ENCODE data around the gene GALT.

GALT gene

DNA sequence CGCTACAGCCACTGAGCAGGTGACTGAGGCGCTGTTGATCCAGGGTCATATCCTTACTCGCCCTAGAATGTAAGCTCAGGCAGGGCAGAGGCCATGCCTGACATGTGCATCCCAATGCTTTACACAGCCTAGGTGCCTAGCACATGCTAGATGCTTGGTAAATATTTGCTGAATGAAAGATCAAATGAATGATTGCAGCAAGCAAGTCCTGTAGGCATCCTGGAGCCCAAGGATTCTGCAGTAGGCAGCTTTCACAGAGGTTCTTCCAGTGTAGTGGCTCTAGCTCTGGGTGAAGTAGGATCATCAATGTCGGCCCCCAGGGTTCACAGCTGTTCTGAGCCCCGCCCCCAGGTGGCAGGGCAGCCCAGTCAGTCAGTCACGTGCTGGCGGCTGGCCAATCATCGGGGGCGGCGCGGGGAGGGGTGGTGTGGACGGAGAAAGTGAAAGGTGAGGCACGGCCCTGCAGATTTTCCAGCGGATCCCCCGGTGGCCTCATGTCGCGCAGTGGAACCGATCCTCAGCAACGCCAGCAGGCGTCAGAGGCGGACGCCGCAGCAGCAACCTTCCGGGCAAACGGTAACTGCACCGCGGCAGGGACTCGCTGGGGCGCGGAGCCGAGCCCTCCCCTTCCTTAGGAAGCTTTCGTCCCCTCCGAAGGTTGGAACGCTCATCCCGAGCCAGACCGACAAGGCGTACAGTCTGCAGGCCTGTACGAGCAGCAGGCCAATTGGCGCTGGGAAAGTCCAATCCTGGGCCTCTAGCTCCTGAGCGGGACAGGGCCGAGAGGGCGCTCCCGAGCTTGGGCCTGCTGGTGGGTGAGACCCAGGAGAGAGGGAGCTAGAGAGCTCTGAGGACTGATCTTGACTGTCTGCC lies at the start of gene GALT:
Gene GALT (plus strand): TSS at position 465 of the 873 bp plus-strand sequence. CDS start 30 bp downstream, at position 495.
- Histone ChIP-seq H3K27ac (ENCODE audit: low read depth, low read length) (peak within 1 kb of the TSS; percentile 88), H3K27me3 (ENCODE audit: control insufficient read depth in 1 of 2, insufficient read depth in 2 of 2, low read length in 2 of 2) (no peaks in the 10 kb centered on the region), H3K36me3 (ENCODE audit: control insufficient read depth in 1 of 2, insufficient read depth in 2 of 2, low read length in 2 of 2) (peaks cover 17 to 28% of the 10 kb centered on the region in 2 donors), H3K4me1 (ENCODE audit: control insufficient read depth in 1 of 2, insufficient read depth in 2 of 2, low read length in 2 of 2) (peaks cover 33 to 45% of the 10 kb centered on the region in 2 donors), H3K9me3 (ENCODE audit: control insufficient read depth in 1 of 2, low read length in 2 of 2) (no peaks in the 10 kb centered on the region), H3K4me3 (ENCODE audit: low read depth in 1 of 2, low read length in 2 of 2) (peak within 1 kb of the TSS; percentile 97 to 99), H3K9ac (ENCODE audit: low read depth in 1 of 2, low read length in 2 of 2) (peak within 1 kb of the TSS; percentile 95 to 100)

DNA sequence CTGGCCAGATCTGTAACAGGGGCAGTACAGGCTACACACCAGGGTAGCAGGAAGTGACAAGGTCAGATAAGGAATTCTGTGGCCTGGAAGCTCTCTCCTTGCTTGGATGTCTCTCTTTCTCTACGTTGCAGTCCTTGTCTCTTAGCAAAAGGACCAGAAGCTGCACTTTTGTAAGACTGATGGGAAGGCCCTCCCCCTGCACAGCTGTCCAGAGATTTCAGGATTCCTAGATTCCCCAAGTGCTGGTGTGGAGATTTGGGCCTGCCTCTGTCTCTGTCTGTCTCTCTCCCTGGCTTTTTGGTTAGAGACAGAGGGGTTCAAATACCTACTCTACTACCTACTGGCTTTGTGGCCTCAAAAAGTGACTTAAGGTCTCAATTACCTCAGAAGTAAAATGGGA lies 46.9 kb upstream of the GALT start:
- Histone ChIP-seq H3K9ac (ENCODE audit: low read depth in 1 of 2, low read length in 2 of 2) (no peak overlapping the region), H3K4me3 (ENCODE audit: low read depth in 1 of 2, low read length in 2 of 2) (no peak overlapping the region), H3K36me3 (ENCODE audit: control insufficient read depth in 1 of 2, insufficient read depth in 2 of 2, low read length in 2 of 2) (no peaks in the 10 kb centered on the region), H3K27ac (ENCODE audit: low read depth, low read length) (no peak overlapping the region), H3K9me3 (ENCODE audit: control insufficient read depth in 1 of 2, low read length in 2 of 2) (no peaks in the 10 kb centered on the region), H3K4me1 (ENCODE audit: control insufficient read depth in 1 of 2, insufficient read depth in 2 of 2, low read length in 2 of 2) (no peaks in the 10 kb centered on the region), H3K27me3 (ENCODE audit: control insufficient read depth in 1 of 2, insufficient read depth in 2 of 2, low read length in 2 of 2) (no peaks in the 10 kb centered on the region)

DNA sequence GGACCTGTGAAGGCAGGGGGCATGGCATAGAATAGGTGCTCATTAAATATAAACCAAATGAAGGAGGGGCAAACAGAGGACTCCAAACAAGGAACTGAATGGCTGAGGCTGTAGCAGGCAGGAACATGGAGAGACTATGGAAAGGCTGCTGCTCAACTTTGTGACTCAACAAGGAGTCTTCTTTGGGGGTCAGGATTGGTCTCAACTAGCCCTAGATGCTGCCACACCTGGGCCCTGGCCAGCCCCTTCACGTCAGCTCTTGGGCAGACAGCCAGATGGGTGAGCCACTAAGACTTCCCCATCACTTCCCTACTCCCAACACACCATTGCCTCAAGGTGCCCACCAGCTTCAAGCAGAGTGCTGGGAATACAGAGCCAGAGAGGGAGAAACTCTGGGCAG lies 45.6 kb upstream of the GALT start:
- H3K9ac ChIP-seq (ENCODE audit: low read depth in 1 of 2, low read length in 2 of 2), result no peak overlapping the region
- H3K27me3 ChIP-seq (ENCODE audit: control insufficient read depth in 1 of 2, insufficient read depth in 2 of 2, low read length in 2 of 2), result no peaks in the 10 kb centered on the region
- no peak overlapping the region for H3K27ac ChIP-seq (ENCODE audit: low read depth, low read length)

DNA sequence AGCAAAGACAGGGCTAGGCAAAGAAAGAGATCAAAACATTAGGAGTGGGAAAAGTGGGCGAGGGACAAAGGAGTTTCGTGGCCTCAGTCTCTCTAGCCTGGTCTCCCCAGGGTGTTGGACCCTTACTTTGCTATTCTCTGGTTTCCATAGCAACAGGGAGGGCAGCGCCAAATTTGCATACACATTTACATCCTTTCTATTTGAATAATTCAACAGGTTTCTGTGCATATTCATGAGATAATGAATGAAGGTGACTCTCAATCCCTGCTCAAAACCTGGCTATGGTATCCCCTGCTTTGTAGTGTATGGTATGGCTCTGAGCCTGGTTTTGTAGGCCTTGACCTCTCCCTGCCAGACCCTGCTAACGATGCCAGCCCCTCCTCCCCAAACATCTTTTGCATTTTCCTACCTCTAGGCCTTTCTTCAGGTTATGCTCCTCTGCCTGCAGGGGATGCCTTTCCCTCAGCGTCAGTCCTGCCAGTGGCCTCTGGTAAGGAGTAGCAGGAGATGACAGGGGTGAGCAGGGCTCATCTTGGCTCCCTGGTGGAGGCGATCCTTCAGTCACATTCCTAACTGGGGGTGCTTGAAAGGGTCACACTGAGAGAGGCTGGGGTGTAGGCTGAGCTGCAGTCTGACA lies 44.4 kb upstream of the GALT start:
- Histone ChIP-seq H3K9ac (ENCODE audit: low read depth in 1 of 2, low read length in 2 of 2) (no peak overlapping the region), H3K9me3 (ENCODE audit: control insufficient read depth in 1 of 2, low read length in 2 of 2) (no peaks in the 10 kb centered on the region), H3K4me1 (ENCODE audit: control insufficient read depth in 1 of 2, insufficient read depth in 2 of 2, low read length in 2 of 2) (peaks cover 2 to 6% of the 10 kb centered on the region in 2 donors), H3K4me3 (ENCODE audit: low read depth in 1 of 2, low read length in 2 of 2) (no peak overlapping the region), H3K36me3 (ENCODE audit: control insufficient read depth in 1 of 2, insufficient read depth in 2 of 2, low read length in 2 of 2) (no peaks in the 10 kb centered on the region), H3K27me3 (ENCODE audit: control insufficient read depth in 1 of 2, insufficient read depth in 2 of 2, low read length in 2 of 2) (no peaks in the 10 kb centered on the region), H3K27ac (ENCODE audit: low read depth, low read length) (no peak overlapping the region)

More for the DNA sequence above, 45.6 kb upstream of the GALT start:
- Histone ChIP-seq H3K9me3 (ENCODE audit: control insufficient read depth in 1 of 2, low read length in 2 of 2) (no peaks in the 10 kb centered on the region), H3K4me1 (ENCODE audit: control insufficient read depth in 1 of 2, insufficient read depth in 2 of 2, low read length in 2 of 2) (no peaks in the 10 kb centered on the region), H3K36me3 (ENCODE audit: control insufficient read depth in 1 of 2, insufficient read depth in 2 of 2, low read length in 2 of 2) (no peaks in the 10 kb centered on the region), H3K4me3 (ENCODE audit: low read depth in 1 of 2, low read length in 2 of 2) (no peak overlapping the region)

DNA sequence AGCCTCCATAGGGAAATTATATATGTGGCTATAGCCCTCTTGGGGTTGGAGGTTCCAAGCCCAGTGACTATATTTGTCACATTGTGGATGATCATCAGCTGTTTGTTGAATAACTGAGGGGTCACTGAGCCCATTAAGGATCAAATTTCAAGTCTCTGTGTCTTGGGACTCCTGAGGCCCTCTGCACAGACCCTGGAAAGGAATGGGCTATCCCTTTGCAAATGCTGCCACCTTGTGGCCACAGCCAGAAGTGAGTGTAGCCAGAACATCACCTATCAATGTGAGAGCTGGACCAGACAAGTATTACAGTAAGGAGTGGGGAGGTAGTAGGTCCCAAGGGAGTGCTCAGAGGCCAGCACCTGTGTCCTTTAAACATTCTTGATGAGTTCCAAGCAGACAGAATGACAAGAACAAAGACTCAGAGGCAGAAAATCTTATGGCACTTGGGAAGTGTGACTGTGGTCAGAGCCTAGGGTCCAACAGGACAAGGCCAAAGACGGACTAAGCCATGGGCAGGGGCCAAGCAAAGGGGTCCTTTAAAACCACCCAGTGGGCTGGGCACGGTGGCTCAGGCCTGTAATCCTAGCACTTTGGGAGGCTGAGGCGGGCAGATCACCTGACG lies 42.8 kb upstream of the GALT start:
- H3K9me3 ChIP-seq (ENCODE audit: control insufficient read depth in 1 of 2, low read length in 2 of 2), result no peaks in the 10 kb centered on the region
- H3K4me1 ChIP-seq (ENCODE audit: control insufficient read depth in 1 of 2, insufficient read depth in 2 of 2, low read length in 2 of 2), result peaks cover 6 to 11% of the 10 kb centered on the region in 2 donors
- H3K9ac ChIP-seq (ENCODE audit: low read depth in 1 of 2, low read length in 2 of 2), result no peak overlapping the region
- H3K27me3 ChIP-seq (ENCODE audit: control insufficient read depth in 1 of 2, insufficient read depth in 2 of 2, low read length in 2 of 2), result no peaks in the 10 kb centered on the region
- no peak overlapping the region for H3K4me3 ChIP-seq (ENCODE audit: low read depth in 1 of 2, low read length in 2 of 2)
- H3K27ac ChIP-seq (ENCODE audit: low read depth, low read length), result no peak overlapping the region
- no peaks in the 10 kb centered on the region for H3K36me3 ChIP-seq (ENCODE audit: control insufficient read depth in 1 of 2, insufficient read depth in 2 of 2, low read length in 2 of 2)

DNA sequence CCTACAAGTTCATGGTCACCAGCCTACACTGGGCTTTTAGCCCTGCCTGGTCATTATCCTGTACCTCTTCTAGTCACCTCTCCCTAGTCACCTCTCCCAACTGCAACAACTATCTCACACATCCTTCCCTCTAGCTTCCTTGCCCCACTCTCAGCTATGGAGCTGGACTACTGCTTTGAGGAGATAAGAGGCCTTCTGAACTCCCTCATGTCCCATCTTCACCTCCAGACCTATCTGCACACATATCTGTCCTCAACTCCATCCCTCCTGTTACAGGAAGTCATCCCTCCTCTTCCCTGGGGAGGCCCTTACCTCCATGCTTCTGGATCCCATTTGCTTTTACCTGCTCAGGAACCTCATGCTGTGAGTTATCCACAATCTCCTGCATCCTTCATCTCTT lies 40.3 kb upstream of the GALT start:
- Histone ChIP-seq H3K9ac (ENCODE audit: low read depth in 1 of 2, low read length in 2 of 2) (no peak overlapping the region), H3K27ac (ENCODE audit: low read depth, low read length) (no peak overlapping the region), H3K36me3 (ENCODE audit: control insufficient read depth in 1 of 2, insufficient read depth in 2 of 2, low read length in 2 of 2) (no peaks in the 10 kb centered on the region), H3K4me3 (ENCODE audit: low read depth in 1 of 2, low read length in 2 of 2) (no peak overlapping the region), H3K4me1 (ENCODE audit: control insufficient read depth in 1 of 2, insufficient read depth in 2 of 2, low read length in 2 of 2) (peaks cover 18 to 20% of the 10 kb centered on the region in 2 donors), H3K27me3 (ENCODE audit: control insufficient read depth in 1 of 2, insufficient read depth in 2 of 2, low read length in 2 of 2) (no peaks in the 10 kb centered on the region), H3K9me3 (ENCODE audit: control insufficient read depth in 1 of 2, low read length in 2 of 2) (no peaks in the 10 kb centered on the region)

DNA sequence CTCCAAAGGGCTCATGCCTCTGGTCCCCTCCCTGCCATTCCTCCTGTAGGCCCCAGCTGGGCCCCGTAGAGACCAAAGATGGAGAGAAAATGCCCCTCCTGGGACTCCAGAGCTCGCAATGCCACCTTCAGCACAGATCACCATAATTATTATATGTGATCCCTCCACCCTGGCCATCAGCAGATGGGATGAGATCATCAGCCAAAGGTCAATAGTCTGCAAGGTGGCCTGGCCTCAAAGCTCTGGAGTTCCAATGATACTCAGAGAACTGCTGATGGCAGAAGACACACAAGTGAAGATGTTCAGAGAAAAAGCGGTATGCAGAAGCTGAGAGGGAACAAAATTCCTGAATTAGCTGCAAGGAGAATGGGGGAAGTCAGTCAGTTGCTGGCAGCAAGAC lies 39.6 kb upstream of the GALT start:
- H3K36me3 ChIP-seq (ENCODE audit: control insufficient read depth in 1 of 2, insufficient read depth in 2 of 2, low read length in 2 of 2), result no peaks in the 10 kb centered on the region
- no peaks in the 10 kb centered on the region for H3K27me3 ChIP-seq (ENCODE audit: control insufficient read depth in 1 of 2, insufficient read depth in 2 of 2, low read length in 2 of 2)
- H3K9ac ChIP-seq (ENCODE audit: low read depth in 1 of 2, low read length in 2 of 2), result no peak overlapping the region
- H3K4me3 ChIP-seq (ENCODE audit: low read depth in 1 of 2, low read length in 2 of 2), result no peak overlapping the region
- no peaks in the 10 kb centered on the region for H3K9me3 ChIP-seq (ENCODE audit: control insufficient read depth in 1 of 2, low read length in 2 of 2)
- H3K4me1 ChIP-seq (ENCODE audit: control insufficient read depth in 1 of 2, insufficient read depth in 2 of 2, low read length in 2 of 2), result peaks cover 22 to 24% of the 10 kb centered on the region in 2 donors
- H3K27ac ChIP-seq (ENCODE audit: low read depth, low read length), result no peak overlapping the region

DNA sequence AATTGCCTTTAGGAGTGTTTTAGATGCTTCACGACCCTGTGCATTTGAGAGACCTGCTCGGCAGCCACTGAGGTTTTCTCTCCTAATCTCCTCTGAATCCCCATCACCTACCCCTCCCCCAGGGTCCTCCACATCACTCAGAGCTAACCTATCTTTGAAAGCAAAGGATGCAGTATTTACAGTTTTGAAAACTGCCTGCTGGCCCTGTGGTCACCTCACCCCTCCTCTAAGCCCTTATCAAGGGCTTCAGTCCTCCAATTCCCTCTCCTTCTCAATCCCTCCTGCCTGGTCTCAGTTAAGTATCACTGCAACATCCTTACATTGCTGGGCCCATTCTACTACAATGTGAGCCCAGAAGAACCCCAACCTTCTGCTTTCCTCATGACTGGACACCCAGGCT lies 39.1 kb upstream of the GALT start:
- H3K4me3 ChIP-seq (ENCODE audit: low read depth in 1 of 2, low read length in 2 of 2), result no peak overlapping the region
- no peak overlapping the region for H3K9ac ChIP-seq (ENCODE audit: low read depth in 1 of 2, low read length in 2 of 2)
- H3K36me3 ChIP-seq (ENCODE audit: control insufficient read depth in 1 of 2, insufficient read depth in 2 of 2, low read length in 2 of 2), result no peaks in the 10 kb centered on the region
- H3K27ac ChIP-seq (ENCODE audit: low read depth, low read length), result no peak overlapping the region
- H3K4me1 ChIP-seq (ENCODE audit: control insufficient read depth in 1 of 2, insufficient read depth in 2 of 2, low read length in 2 of 2), result peaks cover 24 to 27% of the 10 kb centered on the region in 2 donors
- H3K27me3 ChIP-seq (ENCODE audit: control insufficient read depth in 1 of 2, insufficient read depth in 2 of 2, low read length in 2 of 2), result no peaks in the 10 kb centered on the region
- no peaks in the 10 kb centered on the region for H3K9me3 ChIP-seq (ENCODE audit: control insufficient read depth in 1 of 2, low read length in 2 of 2)

DNA sequence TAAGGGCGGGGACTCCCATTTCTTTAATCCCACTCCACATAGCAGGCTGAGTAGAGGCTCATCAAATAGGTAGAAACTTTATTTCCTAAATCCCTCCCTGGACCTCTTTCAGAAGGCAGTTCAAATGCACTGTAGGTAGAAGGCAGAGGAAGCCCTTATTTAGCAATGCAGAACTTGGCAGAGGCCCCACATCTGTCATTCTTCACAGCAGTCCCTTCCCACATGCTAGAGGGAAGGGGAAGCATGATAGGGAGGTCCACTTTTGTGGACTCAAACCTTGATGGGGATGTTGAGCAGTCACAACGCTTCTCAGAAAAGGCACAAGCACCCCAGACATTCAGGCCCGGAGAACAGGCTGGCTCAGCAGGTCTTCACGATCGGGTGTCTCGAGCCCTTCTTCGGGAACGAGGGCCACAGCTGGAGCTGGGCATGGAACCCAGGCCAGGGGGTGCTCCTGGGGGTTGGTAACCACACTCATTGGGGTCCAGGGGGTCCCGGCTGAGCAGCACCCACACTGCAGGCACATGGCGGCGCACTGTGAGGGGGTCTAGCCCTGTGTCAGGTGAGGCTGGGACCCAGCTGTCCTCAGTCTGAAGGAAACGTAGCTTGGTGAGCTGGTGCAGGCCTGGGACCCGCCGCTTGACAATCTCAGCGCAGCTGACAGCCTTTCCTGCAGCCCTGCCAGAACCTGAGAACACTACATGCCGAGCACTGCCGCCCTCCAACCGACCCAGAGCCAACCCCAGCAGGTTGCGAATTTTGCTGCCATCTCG lies 35.9 kb upstream of the GALT start:
- no peak overlapping the region for H3K27ac ChIP-seq (ENCODE audit: low read depth, low read length)
- H3K9ac ChIP-seq (ENCODE audit: low read depth in 1 of 2, low read length in 2 of 2), result peak overlapping the region; percentile 97 to 98
- peak overlapping the region; percentile 87 to 96 for H3K4me3 ChIP-seq (ENCODE audit: low read depth in 1 of 2, low read length in 2 of 2)
- no peaks in the 10 kb centered on the region for H3K9me3 ChIP-seq (ENCODE audit: control insufficient read depth in 1 of 2, low read length in 2 of 2)
- H3K4me1 ChIP-seq (ENCODE audit: control insufficient read depth in 1 of 2, insufficient read depth in 2 of 2, low read length in 2 of 2), result peaks cover 33 to 36% of the 10 kb centered on the region in 2 donors
- no peaks in the 10 kb centered on the region for H3K27me3 ChIP-seq (ENCODE audit: control insufficient read depth in 1 of 2, insufficient read depth in 2 of 2, low read length in 2 of 2)
- H3K36me3 ChIP-seq (ENCODE audit: control insufficient read depth in 1 of 2, insufficient read depth in 2 of 2, low read length in 2 of 2), result peaks cover 8 to 22% of the 10 kb centered on the region in 2 donors
